ENCODE data around the gene ART1. TPM values are rescaled to one million over a fixed set of nuclear protein-coding genes. Genes with fewer than 3 reads are reported as not detected.
A peak's percentile ranks its signal among the peaks of the same experiment; 100 is the strongest.
"Not testable (repeated sequence)": the region's sequence is repeated elsewhere in the genome, so short reads cannot be mapped to it uniquely, and the experiment has no call there.

The ART1 gene
- total and polyA plus RNA-seq, 4 donors = not detected

- Histone ChIP-seq H3K27ac (ENCODE audit: low read depth in 1 of 2, low read length in 2 of 2) (no peak overlapping the region), H3K4me3 (ENCODE audit: low read depth in 1 of 3, low read length in 3 of 3) (peak overlapping the region; percentile 49 to 62 (median 55)), H3K27me3 (ENCODE audit: control insufficient read depth in 4 of 4, insufficient read depth in 4 of 4, low read length in 3 of 4) (no peaks in the 10 kb centered on the region), H3K9me3 (ENCODE audit: control insufficient read depth in 4 of 4, low read length in 3 of 4) (no peaks in the 10 kb centered on the region), H3K9ac (ENCODE audit: low read depth in 1 of 2, low read length in 2 of 2) (peak overlapping the region in 1 of 2 donors; percentile 68), H3K36me3 (ENCODE audit: control insufficient read depth in 4 of 4, insufficient read depth in 3 of 4, low read depth in 1 of 4, low read length in 3 of 4) (no peaks in the 10 kb centered on the region), H3K4me1 (ENCODE audit: control insufficient read depth in 4 of 4, insufficient read depth in 4 of 4, low read length in 3 of 4) (peaks cover 6 to 20% (median 9%) of the 10 kb centered on the region in 4 donors)
- peak; percentile 83 for DNase-seq (ENCODE audit: low spot score)
- TF ChIP-seq RXRA (IDR thresholded peaks at IDR 0.05) = peak; percentile 21 to 69
- peak; percentile 53 for TF ChIP-seq SP1 (IDR thresholded peaks at IDR 0.05)
- peak; percentile 12 for TF ChIP-seq HNF4G (IDR thresholded peaks at IDR 0.05)
- peak; percentile 12 to 35 for TF ChIP-seq HNF4A (conservative IDR thresholded peaks at IDR 0.05)
- no peak for TF ChIP-seq YY1 (IDR thresholded peaks at IDR 0.05)
- WGBS = under 1% methylated on average over 55 of the region's 55 CpGs
Measured at GRCh38 chr11:3642071-3642951, 2.6 kb upstream of the ART1 start.

- not testable (repeated sequence) for H3K9me3 ChIP-seq (ENCODE audit: control insufficient read depth in 4 of 4, low read length in 3 of 4); H3K27ac ChIP-seq (ENCODE audit: low read depth in 1 of 2, low read length in 2 of 2); H3K27me3 ChIP-seq (ENCODE audit: control insufficient read depth in 4 of 4, insufficient read depth in 4 of 4, low read length in 3 of 4); H3K4me3 ChIP-seq (ENCODE audit: low read depth in 1 of 3, low read length in 3 of 3); DNase-seq (ENCODE audit: low spot score); H3K9ac ChIP-seq (ENCODE audit: low read depth in 1 of 2, low read length in 2 of 2); H3K36me3 ChIP-seq (ENCODE audit: control insufficient read depth in 4 of 4, insufficient read depth in 3 of 4, low read depth in 1 of 4, low read length in 3 of 4)
- 63% methylated on average over 11 of the region's 11 CpGs for WGBS
- H3K4me1 ChIP-seq (ENCODE audit: control insufficient read depth in 4 of 4, insufficient read depth in 4 of 4, low read length in 3 of 4) = peaks cover 6 to 20% (median 9%) of the 10 kb centered on the region in 4 donors
Measured at GRCh38 chr11:3643102-3643546, 1.8 kb upstream of the ART1 start.

- H3K36me3 ChIP-seq (ENCODE audit: control insufficient read depth in 4 of 4, insufficient read depth in 3 of 4, low read depth in 1 of 4, low read length in 3 of 4) = no peaks in the 10 kb centered on the region
- H3K9ac ChIP-seq (ENCODE audit: low read depth in 1 of 2, low read length in 2 of 2) = no peak overlapping the region
- H3K4me3 ChIP-seq (ENCODE audit: low read depth in 1 of 3, low read length in 3 of 3) = no peak overlapping the region
- 91% methylated on average over 7 of the region's 7 CpGs for WGBS
- DNase-seq (ENCODE audit: low spot score) = no peak
- peaks cover 6 to 20% (median 9%) of the 10 kb centered on the region in 4 donors for H3K4me1 ChIP-seq (ENCODE audit: control insufficient read depth in 4 of 4, insufficient read depth in 4 of 4, low read length in 3 of 4)
- TF ChIP-seq TAF1 (conservative IDR thresholded peaks at IDR 0.05) (no peak), JUND (IDR thresholded peaks at IDR 0.05) (no peak), FOXA2 (IDR thresholded peaks at IDR 0.05) (no peak)
- no peak overlapping the region for H3K27ac ChIP-seq (ENCODE audit: low read depth in 1 of 2, low read length in 2 of 2)
- H3K27me3 ChIP-seq (ENCODE audit: control insufficient read depth in 4 of 4, insufficient read depth in 4 of 4, low read length in 3 of 4) = no peaks in the 10 kb centered on the region
- H3K9me3 ChIP-seq (ENCODE audit: control insufficient read depth in 4 of 4, low read length in 3 of 4) = no peaks in the 10 kb centered on the region
Measured at GRCh38 chr11:3645552-3645951, 624 bp downstream of the ART1 start.

- H3K4me3 ChIP-seq (ENCODE audit: low read depth in 1 of 3, low read length in 3 of 3); H3K9ac ChIP-seq (ENCODE audit: low read depth in 1 of 2, low read length in 2 of 2); DNase-seq (ENCODE audit: low spot score); H3K9me3 ChIP-seq (ENCODE audit: control insufficient read depth in 4 of 4, low read length in 3 of 4); H3K27me3 ChIP-seq (ENCODE audit: control insufficient read depth in 4 of 4, insufficient read depth in 4 of 4, low read length in 3 of 4); H3K36me3 ChIP-seq (ENCODE audit: control insufficient read depth in 4 of 4, insufficient read depth in 3 of 4, low read depth in 1 of 4, low read length in 3 of 4); H3K4me1 ChIP-seq (ENCODE audit: control insufficient read depth in 4 of 4, insufficient read depth in 4 of 4, low read length in 3 of 4); H3K27ac ChIP-seq (ENCODE audit: low read depth in 1 of 2, low read length in 2 of 2): not testable (repeated sequence)
- 74% methylated on average over 13 of the region's 13 CpGs for WGBS
Measured at GRCh38 chr11:3648843-3649242, 3.9 kb downstream of the ART1 start.

- DNase-seq (ENCODE audit: low spot score); H3K27me3 ChIP-seq (ENCODE audit: control insufficient read depth in 4 of 4, insufficient read depth in 4 of 4, low read length in 3 of 4); H3K4me3 ChIP-seq (ENCODE audit: low read depth in 1 of 3, low read length in 3 of 3); H3K27ac ChIP-seq (ENCODE audit: low read depth in 1 of 2, low read length in 2 of 2); H3K36me3 ChIP-seq (ENCODE audit: control insufficient read depth in 4 of 4, insufficient read depth in 3 of 4, low read depth in 1 of 4, low read length in 3 of 4); H3K4me1 ChIP-seq (ENCODE audit: control insufficient read depth in 4 of 4, insufficient read depth in 4 of 4, low read length in 3 of 4); H3K9ac ChIP-seq (ENCODE audit: low read depth in 1 of 2, low read length in 2 of 2); H3K9me3 ChIP-seq (ENCODE audit: control insufficient read depth in 4 of 4, low read length in 3 of 4): not testable (repeated sequence)
- 43% methylated on average over 9 of the region's 9 CpGs for WGBS
Measured at GRCh38 chr11:3649374-3649773, 4.4 kb downstream of the ART1 start.

- H3K4me1 ChIP-seq (ENCODE audit: control insufficient read depth in 4 of 4, insufficient read depth in 4 of 4, low read length in 3 of 4); H3K27me3 ChIP-seq (ENCODE audit: control insufficient read depth in 4 of 4, insufficient read depth in 4 of 4, low read length in 3 of 4); H3K27ac ChIP-seq (ENCODE audit: low read depth in 1 of 2, low read length in 2 of 2); H3K9me3 ChIP-seq (ENCODE audit: control insufficient read depth in 4 of 4, low read length in 3 of 4); H3K9ac ChIP-seq (ENCODE audit: low read depth in 1 of 2, low read length in 2 of 2); H3K36me3 ChIP-seq (ENCODE audit: control insufficient read depth in 4 of 4, insufficient read depth in 3 of 4, low read depth in 1 of 4, low read length in 3 of 4); DNase-seq (ENCODE audit: low spot score); H3K4me3 ChIP-seq (ENCODE audit: low read depth in 1 of 3, low read length in 3 of 3): not testable (repeated sequence)
- WGBS = 94% methylated on average over 3 of the region's 3 CpGs
Measured at GRCh38 chr11:3652514-3652913, 7.6 kb downstream of the ART1 start.
